ENCODE data around the gene TMEM81.

TMEM81 gene

DNA sequence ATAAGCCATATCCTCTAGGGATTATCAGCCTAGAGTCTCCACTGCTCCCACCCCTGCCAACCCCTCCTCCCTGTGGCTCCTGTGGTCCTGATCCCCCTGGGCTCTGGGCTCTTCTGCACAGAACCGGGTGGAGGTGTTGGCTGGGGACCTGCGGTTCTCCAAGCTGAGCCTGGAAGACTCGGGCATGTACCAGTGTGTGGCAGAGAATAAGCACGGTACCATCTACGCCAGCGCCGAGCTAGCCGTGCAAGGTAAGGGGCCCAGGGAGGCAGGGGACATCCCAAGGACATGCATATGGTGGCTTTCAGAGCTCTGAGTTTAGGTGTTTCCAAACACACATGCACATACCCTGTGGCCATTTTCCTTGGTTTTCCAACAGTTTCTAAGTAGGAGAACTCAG, 21.9 kb downstream of the TMEM81 start:
- H4K5ac ChIP-seq (ENCODE audit: low read length), result no peak overlapping the region
- WGBS (ENCODE audit: extremely low coverage, insufficient coverage, low lambda C conversion rate), result no CpG with 5 or more reads among the region's 8 CpGs

DNA sequence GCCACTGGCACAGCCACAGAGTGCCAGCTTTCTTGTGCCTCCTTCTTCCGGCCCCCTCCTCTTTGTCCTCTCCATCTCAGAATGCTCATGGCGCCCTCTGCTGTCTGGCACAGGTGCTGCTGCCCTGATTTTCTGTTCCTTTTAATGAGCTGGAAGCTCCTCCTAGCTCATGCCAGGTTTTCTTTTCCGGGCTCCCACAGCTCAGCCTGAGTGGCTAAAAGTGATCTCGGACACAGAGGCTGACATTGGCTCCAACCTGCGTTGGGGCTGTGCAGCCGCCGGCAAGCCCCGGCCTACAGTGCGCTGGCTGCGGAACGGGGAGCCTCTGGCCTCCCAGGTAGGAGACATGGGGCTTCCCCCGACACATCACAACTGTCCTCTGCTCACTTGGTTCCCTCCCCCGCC, 22.6 kb downstream of the TMEM81 start:
- Histone ChIP-seq H3K4me3 (ENCODE audit: low read length) (no peak overlapping the region), H2BK5ac (ENCODE audit: low read length) (no peak overlapping the region), H3K27me3 (ENCODE audit: insufficient read depth, low read length, poor library complexity) (no peaks in the 10 kb centered on the region), H3K23ac (ENCODE audit: low read length) (no peak overlapping the region), H3K4ac (ENCODE audit: low read depth, low read length) (no peak overlapping the region), H2AK5ac (ENCODE audit: low read length) (no peak overlapping the region), H3K79me2 (ENCODE audit: control insufficient read depth, insufficient read depth, low read length) (no peaks in the 10 kb centered on the region), H4K5ac (ENCODE audit: low read length) (no peak overlapping the region), H2BK15ac (replicated peaks; ENCODE audit: low read depth) (no peak overlapping the region), H3K18ac (ENCODE audit: low read length) (no peak overlapping the region), H3K4me1 (ENCODE audit: control insufficient read depth, low read depth, low read length) (no peaks in the 10 kb centered on the region), H4K8ac (ENCODE audit: low read depth, low read length) (no peak overlapping the region), H3K9ac (ENCODE audit: low read length) (no peak overlapping the region), H2BK120ac (ENCODE audit: low read depth, low read length) (no peak overlapping the region), H3K4me2 (ENCODE audit: low read length) (no peak overlapping the region), H3K56ac (ENCODE audit: low read length) (no peak overlapping the region), H3K79me1 (ENCODE audit: low read length) (no peaks in the 10 kb centered on the region), H3K27ac (ENCODE audit: low read depth, low read length) (no peak overlapping the region), H3K36me3 (ENCODE audit: control insufficient read depth, insufficient read depth, low read length) (no peaks in the 10 kb centered on the region)
- WGBS (ENCODE audit: extremely low coverage, insufficient coverage, low lambda C conversion rate), result no CpG with 5 or more reads among the region's 13 CpGs
- DNase-seq, result peak; percentile 88

More for the DNA sequence above, 21.9 kb downstream of the TMEM81 start:
- H3K4me2 ChIP-seq (ENCODE audit: low read length), result no peak overlapping the region
- no peak overlapping the region for H3K9ac ChIP-seq (ENCODE audit: low read length)
- H3K4me1 ChIP-seq (ENCODE audit: control insufficient read depth, low read depth, low read length), result no peaks in the 10 kb centered on the region
- no peak overlapping the region for H3K27ac ChIP-seq (ENCODE audit: low read depth, low read length)
- no peak overlapping the region for H4K8ac ChIP-seq (ENCODE audit: low read depth, low read length)
- H3K4ac ChIP-seq (ENCODE audit: low read depth, low read length), result no peak overlapping the region
- no peak overlapping the region for H3K56ac ChIP-seq (ENCODE audit: low read length)
- no peak for DNase-seq
- no peaks in the 10 kb centered on the region for H3K27me3 ChIP-seq (ENCODE audit: insufficient read depth, low read length, poor library complexity)
- H3K36me3 ChIP-seq (ENCODE audit: control insufficient read depth, insufficient read depth, low read length), result no peaks in the 10 kb centered on the region
- no peak overlapping the region for H2BK120ac ChIP-seq (ENCODE audit: low read depth, low read length)
- no peak overlapping the region for H3K18ac ChIP-seq (ENCODE audit: low read length)
- no peaks in the 10 kb centered on the region for H3K79me2 ChIP-seq (ENCODE audit: control insufficient read depth, insufficient read depth, low read length)
- no peak overlapping the region for H2BK15ac ChIP-seq (replicated peaks; ENCODE audit: low read depth)
- H3K79me1 ChIP-seq (ENCODE audit: low read length), result no peaks in the 10 kb centered on the region
- H3K23ac ChIP-seq (ENCODE audit: low read length), result no peak overlapping the region
- no peak overlapping the region for H2AK5ac ChIP-seq (ENCODE audit: low read length)
- no peak overlapping the region for H3K4me3 ChIP-seq (ENCODE audit: low read length)
- H2BK5ac ChIP-seq (ENCODE audit: low read length), result no peak overlapping the region

DNA sequence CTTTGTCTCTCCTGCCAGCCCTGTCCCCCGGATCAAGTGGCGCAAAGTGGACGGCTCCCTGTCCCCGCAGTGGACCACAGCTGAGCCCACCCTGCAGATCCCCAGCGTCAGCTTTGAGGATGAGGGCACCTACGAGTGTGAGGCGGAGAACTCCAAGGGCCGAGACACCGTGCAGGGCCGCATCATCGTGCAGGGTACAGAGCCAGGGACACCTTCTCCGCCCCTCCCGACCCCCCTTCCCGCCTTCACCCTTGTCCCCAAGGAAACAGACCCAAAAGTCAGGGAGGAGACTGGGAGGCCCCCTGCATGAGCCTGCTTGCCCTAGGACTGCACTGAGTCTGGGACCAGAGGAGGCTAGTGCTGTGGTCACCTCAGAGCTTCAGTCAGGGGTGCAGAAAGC, 23.0 kb downstream of the TMEM81 start:
- Histone ChIP-seq H2BK5ac (ENCODE audit: low read length) (no peak overlapping the region), H3K18ac (ENCODE audit: low read length) (no peak overlapping the region), H3K79me2 (ENCODE audit: control insufficient read depth, insufficient read depth, low read length) (no peaks in the 10 kb centered on the region), H3K4me2 (ENCODE audit: low read length) (no peak overlapping the region), H3K36me3 (ENCODE audit: control insufficient read depth, insufficient read depth, low read length) (no peaks in the 10 kb centered on the region), H3K56ac (ENCODE audit: low read length) (peak overlapping the region; percentile 57), H3K23ac (ENCODE audit: low read length) (no peak overlapping the region), H3K27ac (ENCODE audit: low read depth, low read length) (no peak overlapping the region), H4K5ac (ENCODE audit: low read length) (no peak overlapping the region), H3K4me1 (ENCODE audit: control insufficient read depth, low read depth, low read length) (no peaks in the 10 kb centered on the region), H4K8ac (ENCODE audit: low read depth, low read length) (no peak overlapping the region), H3K4me3 (ENCODE audit: low read length) (no peak overlapping the region), H3K4ac (ENCODE audit: low read depth, low read length) (no peak overlapping the region), H2BK15ac (replicated peaks; ENCODE audit: low read depth) (no peak overlapping the region), H3K27me3 (ENCODE audit: insufficient read depth, low read length, poor library complexity) (no peaks in the 10 kb centered on the region), H3K79me1 (ENCODE audit: low read length) (no peaks in the 10 kb centered on the region), H3K9ac (ENCODE audit: low read length) (no peak overlapping the region), H2AK5ac (ENCODE audit: low read length) (no peak overlapping the region), H2BK120ac (ENCODE audit: low read depth, low read length) (no peak overlapping the region)
- no peak for DNase-seq
- no CpG with 5 or more reads among the region's 14 CpGs for WGBS (ENCODE audit: extremely low coverage, insufficient coverage, low lambda C conversion rate)

GRCh38 chr1:205060746-205061145, 23.5 kb downstream of the TMEM81 start:
- no peak overlapping the region for H3K18ac ChIP-seq (ENCODE audit: low read length)
- H3K36me3 ChIP-seq (ENCODE audit: control insufficient read depth, insufficient read depth, low read length), result no peaks in the 10 kb centered on the region
- no peak overlapping the region for H3K27ac ChIP-seq (ENCODE audit: low read depth, low read length)
- H3K4me1 ChIP-seq (ENCODE audit: control insufficient read depth, low read depth, low read length), result no peaks in the 10 kb centered on the region
- no peak overlapping the region for H3K4me3 ChIP-seq (ENCODE audit: low read length)
- H4K8ac ChIP-seq (ENCODE audit: low read depth, low read length), result no peak overlapping the region
- H2BK120ac ChIP-seq (ENCODE audit: low read depth, low read length), result no peak overlapping the region
- no peaks in the 10 kb centered on the region for H3K27me3 ChIP-seq (ENCODE audit: insufficient read depth, low read length, poor library complexity)
- no peak overlapping the region for H2BK5ac ChIP-seq (ENCODE audit: low read length)
- no peak overlapping the region for H4K5ac ChIP-seq (ENCODE audit: low read length)
- H2BK15ac ChIP-seq (replicated peaks; ENCODE audit: low read depth), result no peak overlapping the region
- H3K79me2 ChIP-seq (ENCODE audit: control insufficient read depth, insufficient read depth, low read length), result no peaks in the 10 kb centered on the region
- no peak overlapping the region for H3K56ac ChIP-seq (ENCODE audit: low read length)
- no peak overlapping the region for H3K9ac ChIP-seq (ENCODE audit: low read length)
- H3K79me1 ChIP-seq (ENCODE audit: low read length), result no peaks in the 10 kb centered on the region
- no peak overlapping the region for H3K4me2 ChIP-seq (ENCODE audit: low read length)
- WGBS (ENCODE audit: extremely low coverage, insufficient coverage, low lambda C conversion rate), result no CpG with 5 or more reads among the region's 10 CpGs
- no peak for DNase-seq
- H3K23ac ChIP-seq (ENCODE audit: low read length), result no peak overlapping the region
- no peak overlapping the region for H2AK5ac ChIP-seq (ENCODE audit: low read length)
- no peak overlapping the region for H3K4ac ChIP-seq (ENCODE audit: low read depth, low read length)

DNA sequence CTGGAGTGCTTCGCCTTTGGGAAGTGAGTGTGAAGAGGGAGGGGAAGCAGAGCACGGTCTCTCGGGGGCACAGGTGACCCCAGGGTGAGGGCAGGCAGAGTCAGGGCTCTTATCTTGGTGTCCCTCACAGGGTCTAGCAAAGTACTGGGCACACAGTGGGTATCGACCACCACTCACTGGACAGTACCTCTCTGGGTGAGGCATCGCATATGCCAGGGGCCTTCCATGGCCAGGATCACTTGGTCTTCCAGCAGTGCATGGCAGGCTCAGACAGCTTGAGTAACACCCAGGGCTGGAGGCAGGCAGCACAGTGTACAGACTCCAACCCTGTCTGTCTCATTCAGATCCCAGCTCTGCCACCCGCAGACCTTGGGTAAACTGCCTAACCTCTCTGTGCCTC, 24.6 kb downstream of the TMEM81 start:
- no peaks in the 10 kb centered on the region for H3K4me1 ChIP-seq (ENCODE audit: control insufficient read depth, low read depth, low read length)
- H4K8ac ChIP-seq (ENCODE audit: low read depth, low read length), result no peak overlapping the region
- no peaks in the 10 kb centered on the region for H3K79me2 ChIP-seq (ENCODE audit: control insufficient read depth, insufficient read depth, low read length)
- no peak for DNase-seq
- H2BK5ac ChIP-seq (ENCODE audit: low read length), result no peak overlapping the region
- no peak overlapping the region for H4K5ac ChIP-seq (ENCODE audit: low read length)
- no peaks in the 10 kb centered on the region for H3K79me1 ChIP-seq (ENCODE audit: low read length)
- no peak overlapping the region for H3K4me2 ChIP-seq (ENCODE audit: low read length)
- no peaks in the 10 kb centered on the region for H3K27me3 ChIP-seq (ENCODE audit: insufficient read depth, low read length, poor library complexity)
- H2AK5ac ChIP-seq (ENCODE audit: low read length), result no peak overlapping the region
- H3K9ac ChIP-seq (ENCODE audit: low read length), result no peak overlapping the region
- H2BK15ac ChIP-seq (replicated peaks; ENCODE audit: low read depth), result no peak overlapping the region
- no peak overlapping the region for H3K18ac ChIP-seq (ENCODE audit: low read length)
- H2BK120ac ChIP-seq (ENCODE audit: low read depth, low read length), result no peak overlapping the region
- no peak overlapping the region for H3K56ac ChIP-seq (ENCODE audit: low read length)
- no CpG with 5 or more reads among the region's 6 CpGs for WGBS (ENCODE audit: extremely low coverage, insufficient coverage, low lambda C conversion rate)
- no peak overlapping the region for H3K4ac ChIP-seq (ENCODE audit: low read depth, low read length)
- no peak overlapping the region for H3K4me3 ChIP-seq (ENCODE audit: low read length)
- no peak overlapping the region for H3K23ac ChIP-seq (ENCODE audit: low read length)
- H3K36me3 ChIP-seq (ENCODE audit: control insufficient read depth, insufficient read depth, low read length), result no peaks in the 10 kb centered on the region
- no peak overlapping the region for H3K27ac ChIP-seq (ENCODE audit: low read depth, low read length)

DNA sequence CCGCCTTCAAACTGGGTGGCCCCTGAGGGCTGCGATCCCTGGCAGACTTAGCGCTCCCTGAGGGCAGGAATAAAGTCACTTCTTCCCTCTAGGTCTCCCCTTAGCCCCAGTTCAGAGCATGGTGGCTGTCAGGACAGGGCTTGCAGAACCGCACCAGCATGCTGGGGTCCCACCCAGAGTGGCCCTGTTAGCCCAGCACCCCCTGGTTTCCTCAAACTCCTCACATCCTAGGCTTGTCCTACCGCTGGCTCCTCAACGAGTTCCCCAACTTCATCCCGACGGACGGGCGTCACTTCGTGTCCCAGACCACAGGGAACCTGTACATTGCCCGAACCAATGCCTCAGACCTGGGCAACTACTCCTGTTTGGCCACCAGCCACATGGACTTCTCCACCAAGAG, 25.4 kb downstream of the TMEM81 start:
- no peak overlapping the region for H2AK5ac ChIP-seq (ENCODE audit: low read length)
- H3K23ac ChIP-seq (ENCODE audit: low read length), result no peak overlapping the region
- H3K56ac ChIP-seq (ENCODE audit: low read length), result no peak overlapping the region
- H3K4me3 ChIP-seq (ENCODE audit: low read length), result no peak overlapping the region
- no peak overlapping the region for H3K27ac ChIP-seq (ENCODE audit: low read depth, low read length)
- H3K18ac ChIP-seq (ENCODE audit: low read length), result no peak overlapping the region
- no peak overlapping the region for H3K9ac ChIP-seq (ENCODE audit: low read length)
- no peak overlapping the region for H2BK120ac ChIP-seq (ENCODE audit: low read depth, low read length)
- no peaks in the 10 kb centered on the region for H3K79me2 ChIP-seq (ENCODE audit: control insufficient read depth, insufficient read depth, low read length)
- WGBS (ENCODE audit: extremely low coverage, insufficient coverage, low lambda C conversion rate), result no CpG with 5 or more reads among the region's 12 CpGs
- no peak overlapping the region for H4K8ac ChIP-seq (ENCODE audit: low read depth, low read length)
- H4K5ac ChIP-seq (ENCODE audit: low read length), result no peak overlapping the region
- no peaks in the 10 kb centered on the region for H3K36me3 ChIP-seq (ENCODE audit: control insufficient read depth, insufficient read depth, low read length)
- H3K79me1 ChIP-seq (ENCODE audit: low read length), result no peaks in the 10 kb centered on the region
- no peak for DNase-seq
- no peaks in the 10 kb centered on the region for H3K27me3 ChIP-seq (ENCODE audit: insufficient read depth, low read length, poor library complexity)
- H3K4ac ChIP-seq (ENCODE audit: low read depth, low read length), result no peak overlapping the region
- H3K4me1 ChIP-seq (ENCODE audit: control insufficient read depth, low read depth, low read length), result no peaks in the 10 kb centered on the region
- H3K4me2 ChIP-seq (ENCODE audit: low read length), result no peak overlapping the region
- no peak overlapping the region for H2BK5ac ChIP-seq (ENCODE audit: low read length)
- H2BK15ac ChIP-seq (replicated peaks; ENCODE audit: low read depth), result no peak overlapping the region
